ENCODE measurements around the gene MAP3K2. TPM values are rescaled to one million over a fixed set of nuclear protein-coding genes. Genes with fewer than 3 reads are reported as not detected.

Gene MAP3K2
- total and polyA plus RNA-seq, 4 donors, result 5.9 to 46.2 (median 17.0) TPM

DNA sequence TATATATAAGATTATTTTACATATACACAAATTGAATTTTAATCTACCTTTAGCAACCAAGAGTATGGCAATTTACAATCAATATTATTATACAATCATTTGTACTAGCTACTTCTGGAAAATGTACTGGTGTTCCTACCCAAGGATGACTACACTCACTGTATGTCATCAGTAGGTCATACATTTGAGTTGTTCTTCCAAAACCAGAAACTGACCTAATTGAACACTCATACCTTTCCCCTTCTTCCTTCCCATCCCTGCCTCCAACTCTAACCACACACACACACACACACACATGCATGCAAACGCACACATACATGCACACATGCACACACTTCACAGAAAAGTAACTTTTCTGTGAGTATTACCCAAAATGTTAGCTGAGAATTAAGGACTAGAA, 85.6 kb downstream of the MAP3K2 start:
- H3K27me3 ChIP-seq (ENCODE audit: control insufficient read depth in 4 of 4, insufficient read depth in 4 of 4, low read length in 3 of 4), result no peaks in the 10 kb centered on the region
- H3K9ac ChIP-seq (ENCODE audit: low read depth in 1 of 2, low read length in 2 of 2), result no peak overlapping the region
- H3K9me3 ChIP-seq (ENCODE audit: control insufficient read depth in 4 of 4, low read length in 3 of 4), result no peaks in the 10 kb centered on the region
- DNase-seq (ENCODE audit: low spot score), result no peak
- H3K27ac ChIP-seq (ENCODE audit: low read depth in 1 of 2, low read length in 2 of 2), result no peak overlapping the region
- TF ChIP-seq, protein P1, sequence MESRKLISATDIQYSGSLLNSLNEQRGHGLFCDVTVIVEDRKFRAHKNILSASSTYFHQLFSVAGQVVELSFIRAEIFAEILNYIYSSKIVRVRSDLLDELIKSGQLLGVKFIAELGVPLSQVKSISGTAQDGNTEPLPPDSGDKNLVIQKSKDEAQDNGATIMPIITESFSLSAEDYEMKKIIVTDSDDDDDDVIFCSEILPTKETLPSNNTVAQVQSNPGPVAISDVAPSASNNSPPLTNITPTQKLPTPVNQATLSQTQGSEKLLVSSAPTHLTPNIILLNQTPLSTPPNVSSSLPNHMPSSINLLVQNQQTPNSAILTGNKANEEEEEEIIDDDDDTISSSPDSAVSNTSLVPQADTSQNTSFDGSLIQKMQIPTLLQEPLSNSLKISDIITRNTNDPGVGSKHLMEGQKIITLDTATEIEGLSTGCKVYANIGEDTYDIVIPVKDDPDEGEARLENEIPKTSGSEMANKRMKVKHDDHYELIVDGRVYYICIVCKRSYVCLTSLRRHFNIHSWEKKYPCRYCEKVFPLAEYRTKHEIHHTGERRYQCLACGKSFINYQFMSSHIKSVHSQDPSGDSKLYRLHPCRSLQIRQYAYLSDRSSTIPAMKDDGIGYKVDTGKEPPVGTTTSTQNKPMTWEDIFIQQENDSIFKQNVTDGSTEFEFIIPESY (IDR thresholded peaks at IDR 0.05), result no peak
- TF ChIP-seq, protein P2, sequence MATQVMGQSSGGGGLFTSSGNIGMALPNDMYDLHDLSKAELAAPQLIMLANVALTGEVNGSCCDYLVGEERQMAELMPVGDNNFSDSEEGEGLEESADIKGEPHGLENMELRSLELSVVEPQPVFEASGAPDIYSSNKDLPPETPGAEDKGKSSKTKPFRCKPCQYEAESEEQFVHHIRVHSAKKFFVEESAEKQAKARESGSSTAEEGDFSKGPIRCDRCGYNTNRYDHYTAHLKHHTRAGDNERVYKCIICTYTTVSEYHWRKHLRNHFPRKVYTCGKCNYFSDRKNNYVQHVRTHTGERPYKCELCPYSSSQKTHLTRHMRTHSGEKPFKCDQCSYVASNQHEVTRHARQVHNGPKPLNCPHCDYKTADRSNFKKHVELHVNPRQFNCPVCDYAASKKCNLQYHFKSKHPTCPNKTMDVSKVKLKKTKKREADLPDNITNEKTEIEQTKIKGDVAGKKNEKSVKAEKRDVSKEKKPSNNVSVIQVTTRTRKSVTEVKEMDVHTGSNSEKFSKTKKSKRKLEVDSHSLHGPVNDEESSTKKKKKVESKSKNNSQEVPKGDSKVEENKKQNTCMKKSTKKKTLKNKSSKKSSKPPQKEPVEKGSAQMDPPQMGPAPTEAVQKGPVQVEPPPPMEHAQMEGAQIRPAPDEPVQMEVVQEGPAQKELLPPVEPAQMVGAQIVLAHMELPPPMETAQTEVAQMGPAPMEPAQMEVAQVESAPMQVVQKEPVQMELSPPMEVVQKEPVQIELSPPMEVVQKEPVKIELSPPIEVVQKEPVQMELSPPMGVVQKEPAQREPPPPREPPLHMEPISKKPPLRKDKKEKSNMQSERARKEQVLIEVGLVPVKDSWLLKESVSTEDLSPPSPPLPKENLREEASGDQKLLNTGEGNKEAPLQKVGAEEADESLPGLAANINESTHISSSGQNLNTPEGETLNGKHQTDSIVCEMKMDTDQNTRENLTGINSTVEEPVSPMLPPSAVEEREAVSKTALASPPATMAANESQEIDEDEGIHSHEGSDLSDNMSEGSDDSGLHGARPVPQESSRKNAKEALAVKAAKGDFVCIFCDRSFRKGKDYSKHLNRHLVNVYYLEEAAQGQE (IDR thresholded peaks at IDR 0.05), result no peak
- TF ChIP-seq JUND (IDR thresholded peaks at IDR 0.05) (no peak), SP1 (IDR thresholded peaks at IDR 0.05) (no peak), GABPA (IDR thresholded peaks at IDR 0.05 in 1 of 2, conservative IDR thresholded peaks at IDR 0.05 in 1 of 2) (no peak), TAF1 (conservative IDR thresholded peaks at IDR 0.05) (no peak), FOXA1 (IDR thresholded peaks at IDR 0.05) (no peak), FOXA2 (IDR thresholded peaks at IDR 0.05) (no peak), NR2F2 (IDR thresholded peaks at IDR 0.05) (no peak)
- TF ChIP-seq, protein P3, sequence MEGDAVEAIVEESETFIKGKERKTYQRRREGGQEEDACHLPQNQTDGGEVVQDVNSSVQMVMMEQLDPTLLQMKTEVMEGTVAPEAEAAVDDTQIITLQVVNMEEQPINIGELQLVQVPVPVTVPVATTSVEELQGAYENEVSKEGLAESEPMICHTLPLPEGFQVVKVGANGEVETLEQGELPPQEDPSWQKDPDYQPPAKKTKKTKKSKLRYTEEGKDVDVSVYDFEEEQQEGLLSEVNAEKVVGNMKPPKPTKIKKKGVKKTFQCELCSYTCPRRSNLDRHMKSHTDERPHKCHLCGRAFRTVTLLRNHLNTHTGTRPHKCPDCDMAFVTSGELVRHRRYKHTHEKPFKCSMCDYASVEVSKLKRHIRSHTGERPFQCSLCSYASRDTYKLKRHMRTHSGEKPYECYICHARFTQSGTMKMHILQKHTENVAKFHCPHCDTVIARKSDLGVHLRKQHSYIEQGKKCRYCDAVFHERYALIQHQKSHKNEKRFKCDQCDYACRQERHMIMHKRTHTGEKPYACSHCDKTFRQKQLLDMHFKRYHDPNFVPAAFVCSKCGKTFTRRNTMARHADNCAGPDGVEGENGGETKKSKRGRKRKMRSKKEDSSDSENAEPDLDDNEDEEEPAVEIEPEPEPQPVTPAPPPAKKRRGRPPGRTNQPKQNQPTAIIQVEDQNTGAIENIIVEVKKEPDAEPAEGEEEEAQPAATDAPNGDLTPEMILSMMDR (IDR thresholded peaks at IDR 0.05; ENCODE audit: low read depth, low read length, missing input control), result no peak
- TF ChIP-seq, protein P4, sequence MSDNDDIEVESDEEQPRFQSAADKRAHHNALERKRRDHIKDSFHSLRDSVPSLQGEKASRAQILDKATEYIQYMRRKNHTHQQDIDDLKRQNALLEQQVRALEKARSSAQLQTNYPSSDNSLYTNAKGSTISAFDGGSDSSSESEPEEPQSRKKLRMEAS (IDR thresholded peaks at IDR 0.05), result no peak
- TF ChIP-seq, protein P5, sequence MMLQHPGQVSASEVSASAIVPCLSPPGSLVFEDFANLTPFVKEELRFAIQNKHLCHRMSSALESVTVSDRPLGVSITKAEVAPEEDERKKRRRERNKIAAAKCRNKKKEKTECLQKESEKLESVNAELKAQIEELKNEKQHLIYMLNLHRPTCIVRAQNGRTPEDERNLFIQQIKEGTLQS (IDR thresholded peaks at IDR 0.05), result no peak
- 93% methylated on average over 1 of the region's 1 CpG for WGBS
- H3K4me1 ChIP-seq (ENCODE audit: control insufficient read depth in 4 of 4, insufficient read depth in 4 of 4, low read length in 3 of 4), result no peaks in the 10 kb centered on the region
- H3K36me3 ChIP-seq (ENCODE audit: control insufficient read depth in 4 of 4, insufficient read depth in 3 of 4, low read depth in 1 of 4, low read length in 3 of 4), result peaks cover 0 to 12% (median 6%) of the 10 kb centered on the region in 4 donors
- H3K4me3 ChIP-seq (ENCODE audit: low read depth in 1 of 3, low read length in 3 of 3), result no peak overlapping the region

DNA sequence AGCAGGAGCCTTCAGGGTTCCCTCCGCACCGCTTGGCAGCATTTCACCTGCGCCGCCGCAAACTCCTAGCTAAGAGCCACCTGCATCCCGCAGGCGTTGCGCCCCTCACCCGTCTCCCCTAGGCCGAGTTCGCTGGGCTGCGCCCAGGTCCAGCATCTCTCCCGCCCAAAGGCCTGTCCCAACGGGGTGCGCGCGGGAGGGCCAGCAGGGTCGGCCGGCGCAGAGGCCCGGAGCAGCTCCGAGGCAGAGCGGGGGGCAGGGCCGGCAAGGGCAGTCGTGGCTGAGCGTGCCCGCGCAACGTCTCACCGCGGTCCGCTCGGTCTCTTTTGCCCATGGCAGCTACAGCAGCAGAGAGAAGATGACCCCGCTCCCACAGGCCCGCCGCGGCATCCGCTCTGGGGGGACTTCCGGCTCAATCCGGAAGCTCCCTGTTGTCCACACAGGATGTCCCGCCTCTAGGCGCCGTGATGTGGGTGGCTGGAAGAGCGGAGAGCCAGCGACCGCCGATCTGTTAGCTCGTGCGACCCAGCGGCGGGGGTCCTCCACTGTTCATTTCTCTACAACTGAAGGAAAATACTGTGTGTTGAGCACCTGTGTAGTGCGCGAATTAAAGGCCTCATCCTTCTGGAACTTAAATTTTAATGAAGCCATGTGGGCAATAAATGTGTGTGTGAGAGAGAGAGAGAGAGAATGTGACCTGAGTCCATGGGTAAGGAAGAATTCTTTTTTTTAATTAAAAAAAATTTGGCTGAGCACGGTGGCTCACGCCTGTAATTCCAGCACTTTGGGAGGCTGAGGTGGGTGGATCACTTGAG, 93.8 kb downstream of the MAP3K2 start, which contains the start of gene ERCC3:
Gene ERCC3, minus strand, starts transcription at position 397 of the 815 bp plus-strand sequence. Its CDS starts 63 bp downstream, at position 334.
- DNase-seq (ENCODE audit: low spot score), result peak; percentile 80
- no peaks in the 10 kb centered on the region for H3K9me3 ChIP-seq (ENCODE audit: control insufficient read depth in 4 of 4, low read length in 3 of 4)
- H3K9ac ChIP-seq (ENCODE audit: low read depth in 1 of 2, low read length in 2 of 2), result peak within 1 kb of the TSS; percentile 67 to 93
- H3K27ac ChIP-seq (ENCODE audit: low read depth in 1 of 2, low read length in 2 of 2), result peak within 1 kb of the TSS; percentile 28 to 64
- under 1% methylated on average over 55 of the region's 55 CpGs for WGBS
- peak within 1 kb of the TSS; percentile 80 to 89 (median 86) for H3K4me3 ChIP-seq (ENCODE audit: low read depth in 1 of 3, low read length in 3 of 3)
- H3K36me3 ChIP-seq (ENCODE audit: control insufficient read depth in 4 of 4, insufficient read depth in 3 of 4, low read depth in 1 of 4, low read length in 3 of 4), result peaks cover 5 to 31% (median 22%) of the 10 kb centered on the region in 4 donors
- TF ChIP-seq, protein P5 (IDR thresholded peaks at IDR 0.05), result no peak
- TF ChIP-seq, protein P4 (IDR thresholded peaks at IDR 0.05), result peak; percentile 47
- TF ChIP-seq RXRA (IDR thresholded peaks at IDR 0.05), result no peak
- TF ChIP-seq HNF4G (IDR thresholded peaks at IDR 0.05), result no peak
- TF ChIP-seq, protein P1 (IDR thresholded peaks at IDR 0.05), result no peak
- TF ChIP-seq, protein P3 (IDR thresholded peaks at IDR 0.05; ENCODE audit: low read depth, low read length, missing input control), result no peak
- peak; percentile 55 to 64 for TF ChIP-seq RAD21 (IDR thresholded peaks at IDR 0.05)
- peak; percentile 43 for TF ChIP-seq YY1 (IDR thresholded peaks at IDR 0.05)
- peak; percentile 86 to 96 for TF ChIP-seq GABPA (IDR thresholded peaks at IDR 0.05 in 1 of 2, conservative IDR thresholded peaks at IDR 0.05 in 1 of 2)
- H3K27me3 ChIP-seq (ENCODE audit: control insufficient read depth in 4 of 4, insufficient read depth in 4 of 4, low read length in 3 of 4), result no peaks in the 10 kb centered on the region
- H3K4me1 ChIP-seq (ENCODE audit: control insufficient read depth in 4 of 4, insufficient read depth in 4 of 4, low read length in 3 of 4), result peaks cover 5 to 17% (median 7%) of the 10 kb centered on the region in 4 donors

Data from liver (tissue), 9 donors.